Hematopoietic multipotent progenitor cell treated with erythropoietin and hydrocortisone succinate and interleukin-3 and kit ligand, for 6 days (in vitro differentiated cells): ENCODE data around the gene POU2F2.
A peak's percentile ranks its signal among the peaks of the same experiment; 100 is the strongest.
"Not testable (repeated sequence)": the region's sequence is repeated elsewhere in the genome, so short reads cannot be mapped to it uniquely, and the experiment has no call there.

ENCODE experiments used
- DNase-seq: peaks from one replicate; pipeline ENCODE4 v3.0.0-alpha.2; 2015

POU2F2 gene

DNA sequence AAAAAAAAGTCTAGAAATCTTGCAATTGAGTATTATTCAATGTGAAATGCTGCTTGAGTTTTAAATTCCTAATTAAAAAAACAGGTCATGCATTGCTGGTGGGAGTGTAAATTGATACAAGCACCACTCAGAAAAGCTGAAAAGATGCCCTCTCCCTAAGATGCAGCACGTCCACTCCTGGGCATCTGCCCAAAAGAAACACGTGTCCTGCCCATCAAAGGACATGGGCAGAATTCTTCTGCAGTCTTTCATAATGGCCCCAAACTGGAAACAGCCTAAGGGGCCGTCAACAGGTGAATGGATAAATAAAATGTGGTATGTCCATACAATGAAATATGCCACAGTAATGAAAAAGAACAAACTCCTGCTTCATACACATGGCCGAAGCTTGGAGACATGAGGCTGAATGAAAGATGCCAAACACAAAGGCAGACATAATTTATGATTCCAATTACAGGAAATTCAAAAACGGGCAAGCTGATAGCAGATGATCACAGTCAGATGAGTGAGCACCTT is 7.8 kb downstream of the POU2F2 start:
- DNase-seq = no peak

GRCh38 chr19:42123765-42124164 is 8.5 kb downstream of the POU2F2 start:
- DNase-seq = no peak

GRCh38 chr19:42122691-42123607 is 9.3 kb downstream of the POU2F2 start:
- DNase-seq = no peak

DNA sequence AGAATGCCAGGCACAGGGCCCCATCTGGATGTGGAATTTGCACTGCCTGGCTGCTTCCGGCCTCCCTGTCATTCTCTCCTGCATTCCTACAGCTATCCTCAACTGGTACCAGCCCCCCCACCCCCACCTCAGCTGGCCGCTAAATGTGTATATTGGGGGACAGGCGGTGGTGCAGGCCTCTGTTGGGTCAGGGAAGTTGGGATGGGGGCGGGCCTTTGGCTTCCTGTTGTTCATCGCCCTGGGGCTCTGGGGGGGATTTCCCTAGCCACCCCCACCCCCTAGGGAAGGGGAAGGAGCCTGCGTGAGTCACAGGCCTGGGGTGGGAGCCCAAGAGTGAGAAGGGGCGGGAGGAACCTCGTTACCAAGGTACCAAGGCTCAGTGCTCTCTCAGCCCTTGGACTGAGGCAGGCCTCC is 10.6 kb downstream of the POU2F2 start:
- DNase-seq = peak; percentile 27

DNA sequence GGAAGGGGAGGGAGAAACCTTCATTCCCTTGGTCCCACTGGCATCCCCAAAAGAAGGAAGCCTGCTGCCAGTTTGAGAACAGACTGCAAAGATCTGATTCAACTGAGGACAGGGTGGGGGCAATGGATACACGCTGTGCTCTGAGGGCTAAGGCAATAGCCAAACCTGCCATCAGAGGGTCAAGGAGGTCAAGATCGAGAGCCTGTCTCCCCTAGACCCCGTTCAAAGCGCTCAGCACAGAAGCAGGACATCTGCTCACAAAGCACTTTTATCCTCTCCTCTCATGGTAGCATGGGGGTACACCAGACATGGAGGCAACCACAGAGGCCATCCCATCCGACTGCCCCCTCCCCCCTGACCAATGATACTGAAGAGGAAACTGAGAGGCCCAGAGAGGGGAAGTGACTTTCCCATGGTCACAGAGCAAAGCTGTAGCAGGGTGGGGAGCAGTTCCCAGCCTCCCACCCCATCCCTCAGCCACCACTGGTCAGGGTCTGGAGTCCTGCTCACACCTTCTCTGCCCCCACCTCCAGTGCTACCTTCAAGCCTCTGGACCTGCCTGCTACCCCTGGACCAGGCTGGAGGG is 11.1 kb downstream of the POU2F2 start:
- no peak for DNase-seq

DNA sequence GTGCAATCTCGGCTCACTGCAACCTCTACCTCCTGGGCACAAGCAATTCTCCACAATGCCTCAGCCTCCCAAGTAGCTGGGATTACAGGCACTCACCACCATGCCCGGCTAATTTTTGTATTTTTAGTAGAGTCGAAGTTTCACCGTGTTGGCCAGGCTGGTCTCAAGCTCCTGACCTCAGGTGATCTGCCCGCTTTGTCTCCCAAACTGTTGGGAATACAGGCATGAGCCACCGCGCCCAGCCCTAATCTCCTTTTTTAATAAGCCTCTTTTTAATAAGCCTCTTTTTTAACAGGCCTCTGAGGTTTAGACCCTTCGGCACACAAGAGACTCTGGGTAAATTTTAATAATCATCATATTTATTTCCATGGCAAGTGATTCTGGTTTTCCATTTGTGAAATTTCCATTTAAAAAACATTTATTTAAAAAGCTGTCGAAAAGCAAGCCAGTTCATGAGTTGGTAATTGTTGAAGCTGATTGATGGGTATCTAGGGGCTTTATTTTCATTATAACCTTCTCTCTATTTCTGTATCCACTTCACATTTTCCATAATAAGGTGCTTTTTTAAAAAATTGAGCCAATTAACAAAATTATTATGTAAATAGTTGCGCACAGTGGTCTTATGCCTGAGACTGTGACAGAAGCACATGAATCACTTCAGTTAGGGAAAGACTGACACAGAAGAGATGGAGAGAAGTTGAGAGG is 11.8 kb downstream of the POU2F2 start:
- no peak for DNase-seq

GRCh38 chr19:42117076-42117475 is 15.2 kb downstream of the POU2F2 start:
- DNase-seq = no peak

GRCh38 chr19:42116308-42117075 is 15.8 kb downstream of the POU2F2 start:
- DNase-seq = no peak

GRCh38 chr19:42115705-42116104 is 16.5 kb downstream of the POU2F2 start:
- no peak for DNase-seq

DNA sequence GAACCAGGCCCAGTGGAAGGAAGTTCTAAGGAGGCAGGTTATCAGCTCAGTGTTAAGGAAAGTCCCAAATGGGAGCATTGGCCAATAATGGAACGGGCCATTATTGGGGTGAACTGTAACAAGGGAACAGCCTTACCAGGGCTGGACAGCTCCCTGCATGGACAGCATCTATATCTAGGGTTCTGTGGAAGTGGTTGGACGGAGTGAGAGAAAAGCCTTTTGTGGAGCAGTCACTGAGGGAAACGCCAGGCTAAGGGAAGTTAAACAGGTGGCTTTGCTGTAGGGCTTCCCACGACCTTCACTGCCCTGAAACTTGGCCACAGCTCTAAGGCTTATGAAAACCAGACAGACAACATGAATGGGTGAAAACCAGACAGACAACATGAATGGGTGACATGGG is 17.0 kb downstream of the POU2F2 start:
- DNase-seq = no peak

- no peak for DNase-seq
Observed at GRCh38 chr19:42114412-42114811, 17.8 kb downstream of the POU2F2 start.

- no peak for DNase-seq
Observed at GRCh38 chr19:42113641-42114348, 18.5 kb downstream of the POU2F2 start.

- no peak for DNase-seq
Observed at GRCh38 chr19:42111811-42112210, 20.4 kb downstream of the POU2F2 start.

- no peak for DNase-seq
Observed at GRCh38 chr19:42111384-42111783, 20.9 kb downstream of the POU2F2 start.

DNA sequence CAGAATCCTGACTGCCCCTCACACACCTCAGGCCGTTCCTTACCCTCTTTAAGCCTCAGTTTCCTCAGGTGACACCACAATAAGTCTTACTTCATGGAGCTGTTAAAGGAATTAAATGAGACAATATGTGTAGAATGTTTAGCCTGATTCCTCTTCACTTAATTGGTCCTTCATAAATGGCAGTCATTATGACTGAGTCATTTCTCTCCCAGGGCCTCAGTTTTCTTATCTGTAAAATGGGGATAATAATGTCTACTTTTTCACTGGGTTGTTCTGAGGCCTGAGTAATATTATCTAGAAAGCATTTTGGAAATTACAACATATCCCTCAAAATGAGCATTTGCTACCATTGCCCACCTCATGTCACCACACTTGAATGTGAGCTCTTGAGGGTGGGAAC is 21.6 kb downstream of the POU2F2 start:
- no peak for DNase-seq

- no peak for DNase-seq
Observed at GRCh38 chr19:42109896-42110295, 22.4 kb downstream of the POU2F2 start.

GRCh38 chr19:42108527-42109389 is 23.5 kb downstream of the POU2F2 start:
- DNase-seq = peak; percentile 94

GRCh38 chr19:42105368-42105767 is 26.9 kb downstream of the POU2F2 start:
- DNase-seq = no peak

DNA sequence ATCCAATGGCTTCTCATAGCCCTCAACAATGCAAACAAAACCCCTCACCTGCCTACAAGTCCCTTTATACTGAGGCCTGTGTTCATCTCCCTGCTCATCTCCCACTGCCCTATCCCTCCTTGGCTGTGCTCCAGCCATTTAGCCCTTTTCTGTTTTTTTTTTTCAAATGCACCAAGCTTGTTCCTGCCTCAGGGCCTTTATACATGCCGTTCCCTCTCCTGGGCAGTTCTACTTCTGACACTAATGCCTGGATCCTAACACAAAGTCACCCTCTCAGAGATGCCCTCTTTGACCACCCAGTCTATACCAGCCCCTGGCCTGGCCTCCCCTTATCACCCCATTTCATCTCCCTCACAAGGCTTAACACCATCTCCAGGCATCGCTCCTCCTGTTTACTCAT is 29.4 kb downstream of the POU2F2 start:
- no peak for DNase-seq

- not testable (repeated sequence) for DNase-seq
Observed at GRCh38 chr19:42100241-42100640, 32.0 kb downstream of the POU2F2 start.

DNA sequence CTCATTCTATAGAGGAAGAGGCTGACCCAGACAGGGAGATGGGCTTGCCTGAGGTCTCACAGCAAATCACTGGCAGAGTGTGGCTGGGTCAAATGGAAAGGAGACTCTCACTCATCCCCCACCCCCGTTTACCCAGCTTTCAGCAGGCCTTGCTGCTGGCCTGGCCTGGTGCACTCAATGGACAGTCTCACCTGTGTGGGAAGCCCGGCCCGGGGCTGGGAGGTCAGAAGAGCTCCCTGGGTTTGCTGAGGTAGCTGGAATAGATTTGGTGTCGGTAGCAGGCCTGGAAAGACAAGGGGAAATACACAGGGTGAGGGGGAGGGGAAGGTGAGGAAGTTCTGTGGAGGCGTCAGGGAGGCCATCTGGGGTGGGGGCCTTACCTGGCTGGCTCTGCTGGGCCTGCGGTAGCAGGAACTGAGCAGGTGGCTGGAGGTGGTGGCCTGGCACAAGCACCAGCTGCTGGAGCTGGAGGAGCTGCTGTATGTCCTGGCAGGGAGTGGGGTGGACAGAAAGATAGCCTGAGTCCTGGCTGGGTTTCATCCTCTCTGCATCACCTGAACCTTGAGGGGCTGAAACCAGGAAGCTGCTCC is 32.8 kb downstream of the POU2F2 start:
- DNase-seq = no peak
